HG03175 (cell line): ENCODE results near the gene TBC1D26.
A peak's percentile ranks its signal among the peaks of the same experiment; 100 is the strongest.
"Not testable (repeated sequence)": the region's sequence is repeated elsewhere in the genome, so short reads cannot be mapped to it uniquely, and the experiment has no call there.

ENCODE experiments used
- ATAC-seq: cut with Tn5 transposase; IDR thresholded peaks from one replicate; pipeline ENCODE4 v1.9.1; 2021; ENCODE audit warnings: mild to moderate bottlenecking, moderate library complexity; ENCODE audit not compliant: unreplicated experiment

The TBC1D26 gene

GRCh38 chr17:15731900-15732299, at the start of gene TBC1D26:
Gene TBC1D26 (plus strand): TSS chr17:15732283. CDS start chr17:15735349, 3,066 bp downstream.
- not testable (repeated sequence) for ATAC-seq

GRCh38 chr17:15683135-15683534, 48.9 kb upstream of the TBC1D26 start:
- ATAC-seq: not testable (repeated sequence)

DNA sequence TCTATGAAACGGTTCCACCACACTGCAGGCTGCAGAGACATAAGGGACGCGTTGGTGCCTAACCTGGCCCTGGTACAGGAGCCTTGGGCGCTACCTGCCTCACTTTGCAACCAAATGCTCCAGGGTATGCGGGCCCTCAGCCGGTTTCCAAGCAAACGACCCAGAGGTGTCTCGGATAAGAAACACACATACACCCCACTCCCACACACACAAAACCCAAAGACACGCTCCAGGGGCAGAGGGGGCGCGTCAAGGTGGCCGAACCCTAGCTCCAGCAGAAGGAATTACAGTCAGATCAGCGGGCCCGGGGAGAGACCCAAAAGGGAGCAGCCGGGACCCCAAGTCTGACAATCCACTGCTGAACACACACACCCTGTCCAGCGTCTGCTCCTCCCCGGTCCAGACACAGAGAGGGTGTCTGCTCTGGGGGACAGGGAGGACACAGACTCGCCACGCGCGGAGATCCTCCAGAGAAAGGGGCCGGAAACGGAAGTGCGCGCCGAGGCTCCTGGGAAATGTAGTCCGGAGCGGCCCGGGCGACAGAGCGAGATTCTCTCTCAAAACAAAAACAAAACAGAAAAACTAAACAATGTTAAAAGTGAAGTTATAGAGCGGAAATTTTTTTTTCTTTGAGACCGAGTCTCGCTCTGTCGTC, 48.1 kb upstream of the TBC1D26 start, which contains the start of gene TRIM16:
Gene TRIM16 (minus strand): TSS at position 488 of the 655 bp plus-strand sequence. CDS start 32,702 bp downstream, outside the sequence.
- ATAC-seq: peak; percentile 95

DNA sequence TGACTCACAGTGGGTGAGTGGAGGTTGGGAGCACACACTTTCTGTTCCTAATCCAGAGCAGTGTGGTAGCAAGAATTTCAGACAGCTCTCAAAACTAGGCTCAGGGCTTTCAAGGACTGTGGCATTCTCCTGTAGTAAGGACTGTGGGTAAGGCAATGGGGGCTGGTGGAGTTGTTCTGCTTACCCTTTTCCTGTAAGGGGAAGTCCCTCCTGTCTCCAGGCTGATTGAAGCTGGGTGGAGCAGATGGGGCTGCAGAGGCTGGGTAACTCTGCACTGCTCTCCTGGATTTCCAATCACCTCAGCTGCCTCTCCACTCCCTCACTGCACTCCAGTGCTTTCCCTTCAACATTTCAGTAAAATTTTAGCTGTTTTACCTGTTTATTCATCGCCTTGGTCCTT, 44.6 kb upstream of the TBC1D26 start:
- ATAC-seq: not testable (repeated sequence)

DNA sequence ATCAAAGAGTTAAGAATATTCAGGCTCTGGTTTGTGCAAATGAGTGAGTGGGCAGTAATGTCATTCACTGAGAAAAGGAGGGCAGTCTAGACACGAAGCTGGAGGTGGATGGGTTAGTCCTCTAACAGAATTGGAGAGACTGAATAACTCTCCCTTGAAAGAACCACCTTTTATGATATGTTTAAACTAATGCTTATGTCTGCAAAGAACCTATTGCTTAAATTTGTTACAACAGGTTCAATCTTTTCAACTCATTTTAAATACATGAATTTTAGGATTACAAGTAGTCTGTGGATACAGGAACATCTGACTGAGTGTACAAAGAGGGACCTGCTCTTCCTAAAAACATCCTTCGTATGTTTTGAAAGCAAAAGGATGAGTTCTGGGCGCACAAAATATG, 33.1 kb upstream of the TBC1D26 start:
- ATAC-seq: not testable (repeated sequence)

GRCh38 chr17:15699413-15699924, 32.6 kb upstream of the TBC1D26 start, which contains the start of gene ZNF286A:
Gene ZNF286A (plus strand): TSS chr17:15699752. CDS start chr17:15700330, 578 bp downstream.
- ATAC-seq: peak; percentile 94

DNA sequence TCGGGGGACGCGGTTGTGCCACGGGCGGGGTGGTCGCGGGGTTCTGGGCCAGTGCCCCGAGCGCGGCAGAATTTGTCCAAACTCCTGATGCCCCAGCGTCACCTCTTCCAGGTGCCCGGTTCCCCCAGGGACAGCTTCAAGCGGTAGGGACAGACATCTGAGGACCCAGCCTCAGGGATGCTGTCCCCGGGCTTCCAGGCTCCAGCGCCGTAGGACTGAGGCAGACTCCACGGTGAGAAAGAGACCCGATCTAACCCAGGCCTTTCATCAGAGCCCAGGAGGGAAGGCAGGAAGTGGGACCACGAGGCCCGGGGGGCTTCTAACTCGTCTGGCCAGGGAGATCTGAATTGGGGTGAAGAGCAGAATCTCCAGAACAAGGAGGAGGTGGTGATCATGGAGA, 32.1 kb upstream of the TBC1D26 start:
- ATAC-seq: not testable (repeated sequence)

DNA sequence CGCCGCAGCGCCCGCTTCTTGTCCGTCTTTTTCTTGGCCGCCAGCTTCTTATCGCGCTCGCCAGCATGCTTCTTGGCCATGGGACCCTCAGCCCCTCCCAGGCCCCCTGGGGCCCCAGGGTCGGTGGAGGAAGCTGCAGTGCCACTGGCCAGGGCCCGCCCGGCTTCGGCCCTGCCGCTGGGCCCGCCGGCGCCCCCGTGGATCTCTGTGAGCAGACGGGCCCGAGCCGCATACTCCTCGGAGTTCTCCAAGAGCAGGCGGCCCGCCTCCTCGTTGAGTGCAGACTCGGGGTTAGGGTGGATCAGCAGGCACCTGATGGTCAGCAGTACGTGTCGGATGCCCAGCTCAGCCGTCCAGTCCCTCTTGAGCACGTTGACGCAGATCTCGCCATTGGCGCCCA, 27.8 kb upstream of the TBC1D26 start:
- ATAC-seq: not testable (repeated sequence)

- not testable (repeated sequence) for ATAC-seq
Observed at GRCh38 chr17:15704813-15705212, 27.3 kb upstream of the TBC1D26 start.

DNA sequence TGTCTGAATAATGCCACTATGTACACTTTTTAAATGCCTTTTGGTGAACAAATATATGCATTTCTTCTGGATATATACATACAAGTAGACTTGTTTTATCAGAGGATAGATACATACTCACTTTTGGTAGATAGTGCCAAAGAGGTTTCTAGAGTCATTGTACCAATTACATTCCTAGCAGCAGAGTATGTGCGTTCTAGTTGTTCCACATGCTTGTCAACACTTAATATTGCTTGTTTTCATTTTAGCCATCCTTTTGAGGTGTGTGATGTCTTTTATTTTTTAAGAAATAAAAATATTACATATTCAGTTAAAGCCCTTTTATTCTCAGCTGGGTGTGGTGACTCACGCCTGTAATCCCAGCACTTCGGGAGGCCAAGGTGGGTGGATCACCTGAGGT, 23.2 kb upstream of the TBC1D26 start:
- ATAC-seq: not testable (repeated sequence)

- ATAC-seq: not testable (repeated sequence)
Observed at GRCh38 chr17:15716601-15717563, 15.2 kb upstream of the TBC1D26 start.

DNA sequence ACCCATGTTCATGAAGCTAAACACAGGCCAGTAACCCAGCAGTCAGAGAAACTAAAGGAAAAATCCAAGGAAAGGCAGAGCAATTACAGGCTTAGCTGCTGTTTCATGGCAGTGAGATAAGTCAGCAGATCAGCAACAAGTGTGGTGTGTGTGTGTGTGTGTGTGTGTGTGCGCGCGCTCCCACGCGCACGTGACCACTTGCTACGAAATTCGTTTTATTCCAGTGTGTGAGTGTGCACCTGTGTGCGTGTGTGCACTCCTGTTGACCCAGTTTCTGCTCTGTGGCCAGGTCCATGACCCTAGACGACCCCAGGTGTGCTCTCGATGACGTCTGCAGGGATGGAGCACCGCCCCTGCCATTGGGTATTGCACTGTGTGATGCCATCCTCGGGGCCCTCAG, 1.5 kb upstream of the TBC1D26 start:
- ATAC-seq: not testable (repeated sequence)

GRCh38 chr17:15733174-15733789, 1.2 kb downstream of the TBC1D26 start:
- ATAC-seq: not testable (repeated sequence)

- not testable (repeated sequence) for ATAC-seq
Observed at GRCh38 chr17:15736578-15736977, 4.5 kb downstream of the TBC1D26 start.

- ATAC-seq: no peak
Observed at GRCh38 chr17:15738066-15738465, 6.0 kb downstream of the TBC1D26 start.

GRCh38 chr17:15739259-15739658, 7.2 kb downstream of the TBC1D26 start:
- ATAC-seq: not testable (repeated sequence)

GRCh38 chr17:15740041-15740440, 8.0 kb downstream of the TBC1D26 start:
- not testable (repeated sequence) for ATAC-seq

- no peak for ATAC-seq
Observed at GRCh38 chr17:15740570-15741120, 8.6 kb downstream of the TBC1D26 start.

GRCh38 chr17:15741624-15742023, 9.5 kb downstream of the TBC1D26 start:
- no peak for ATAC-seq

DNA sequence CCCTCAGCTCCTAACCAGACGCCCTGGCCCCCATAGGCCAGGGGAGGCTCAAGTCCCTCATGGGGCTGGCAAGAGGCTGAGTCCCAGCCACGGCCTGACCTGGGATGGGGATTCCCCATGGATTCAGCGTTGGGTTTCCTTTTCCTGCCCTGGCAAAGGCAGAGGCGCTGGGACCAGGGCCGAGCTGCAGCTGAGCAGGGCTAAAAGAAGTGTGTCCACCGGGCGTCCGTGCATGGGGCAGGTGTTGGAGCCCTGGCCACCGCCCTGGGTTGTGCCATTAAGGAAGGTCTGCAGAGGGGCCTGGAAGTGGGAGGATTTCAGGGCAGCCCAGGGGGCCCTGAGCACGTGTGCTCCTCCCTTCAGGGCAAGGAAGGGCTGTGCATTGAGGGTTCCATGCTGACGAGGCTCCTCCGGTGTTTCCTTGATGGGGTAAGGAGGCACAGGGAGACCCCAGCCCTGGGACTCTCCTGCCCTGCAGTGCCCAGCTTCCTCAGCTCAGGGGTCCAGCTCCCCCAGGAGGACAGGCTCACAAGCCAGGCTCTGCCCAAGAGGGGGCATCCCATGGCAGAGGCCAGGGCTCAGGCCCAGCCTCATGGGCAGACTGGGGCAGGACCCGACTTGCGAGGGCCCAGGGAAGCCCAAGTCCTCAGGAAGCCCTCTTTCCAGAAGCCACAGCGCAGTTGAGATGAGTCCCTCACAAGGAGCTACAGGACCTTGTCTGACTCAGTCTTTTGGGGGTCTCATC, 10.1 kb downstream of the TBC1D26 start:
- no peak for ATAC-seq
